NB4 (cell line): ENCODE measurements around the gene INSM2.

Source experiments
- DNase-seq: peaks from one replicate; pipeline ENCODE4 v3.0.0; 2010; ENCODE audit warnings: low read depth
- H3K4me3 ChIP-seq: one replicate; pipeline ENCODE4 v1.5.1; 2011; ENCODE audit warnings: mild to moderate bottlenecking, low read depth, low read length, moderate library complexity
- MYC ChIP-seq: IDR thresholded peaks from 2 replicates; pipeline ENCODE4 v1.6.1; 2011; ENCODE audit warnings: low read depth, low read length
- POLR2A ChIP-seq: IDR thresholded peaks from 2 replicates; pipeline ENCODE4 v1.6.1; 2011; ENCODE audit warnings: mild to moderate bottlenecking; ENCODE audit not compliant: insufficient read length; ENCODE audit errors: extremely low read depth
- TF ChIP-seq, protein P1 (sequence below): IDR thresholded peaks from 2 replicates; pipeline ENCODE4 v1.6.1; 2011; ENCODE audit warnings: low read depth, low read length
- TF ChIP-seq, protein P2 (sequence below): IDR thresholded peaks from one replicate; pipeline ENCODE4 v1.5.1; 2012; ENCODE audit warnings: low read depth, low read length

INSM2 gene

DNA sequence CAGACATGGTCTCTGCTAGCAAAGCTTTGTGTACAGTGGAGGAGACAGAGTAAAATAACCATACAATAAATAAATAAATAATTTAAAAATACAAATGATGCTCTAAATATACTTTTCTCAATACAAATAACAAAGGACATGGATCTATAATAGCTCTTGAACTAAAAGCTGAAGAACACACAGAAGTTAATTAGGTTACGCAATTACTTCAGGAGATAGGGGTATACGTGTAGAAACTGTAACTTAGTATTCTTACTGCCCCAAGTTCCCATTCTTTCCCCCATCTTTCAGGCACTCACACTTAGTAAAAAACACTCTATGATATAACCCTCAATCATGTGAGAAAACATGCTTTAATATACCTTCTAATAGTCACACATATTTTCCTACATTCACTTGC lies 44.2 kb downstream of the INSM2 start:
- no peak for TF ChIP-seq MYC
- TF ChIP-seq POLR2A, result no peak
- TF ChIP-seq, protein P1, sequence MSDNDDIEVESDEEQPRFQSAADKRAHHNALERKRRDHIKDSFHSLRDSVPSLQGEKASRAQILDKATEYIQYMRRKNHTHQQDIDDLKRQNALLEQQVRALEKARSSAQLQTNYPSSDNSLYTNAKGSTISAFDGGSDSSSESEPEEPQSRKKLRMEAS, result no peak
- TF ChIP-seq, protein P2, sequence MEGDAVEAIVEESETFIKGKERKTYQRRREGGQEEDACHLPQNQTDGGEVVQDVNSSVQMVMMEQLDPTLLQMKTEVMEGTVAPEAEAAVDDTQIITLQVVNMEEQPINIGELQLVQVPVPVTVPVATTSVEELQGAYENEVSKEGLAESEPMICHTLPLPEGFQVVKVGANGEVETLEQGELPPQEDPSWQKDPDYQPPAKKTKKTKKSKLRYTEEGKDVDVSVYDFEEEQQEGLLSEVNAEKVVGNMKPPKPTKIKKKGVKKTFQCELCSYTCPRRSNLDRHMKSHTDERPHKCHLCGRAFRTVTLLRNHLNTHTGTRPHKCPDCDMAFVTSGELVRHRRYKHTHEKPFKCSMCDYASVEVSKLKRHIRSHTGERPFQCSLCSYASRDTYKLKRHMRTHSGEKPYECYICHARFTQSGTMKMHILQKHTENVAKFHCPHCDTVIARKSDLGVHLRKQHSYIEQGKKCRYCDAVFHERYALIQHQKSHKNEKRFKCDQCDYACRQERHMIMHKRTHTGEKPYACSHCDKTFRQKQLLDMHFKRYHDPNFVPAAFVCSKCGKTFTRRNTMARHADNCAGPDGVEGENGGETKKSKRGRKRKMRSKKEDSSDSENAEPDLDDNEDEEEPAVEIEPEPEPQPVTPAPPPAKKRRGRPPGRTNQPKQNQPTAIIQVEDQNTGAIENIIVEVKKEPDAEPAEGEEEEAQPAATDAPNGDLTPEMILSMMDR, result no peak
- no peak overlapping the region for H3K4me3 ChIP-seq
- DNase-seq, result no peak

DNA sequence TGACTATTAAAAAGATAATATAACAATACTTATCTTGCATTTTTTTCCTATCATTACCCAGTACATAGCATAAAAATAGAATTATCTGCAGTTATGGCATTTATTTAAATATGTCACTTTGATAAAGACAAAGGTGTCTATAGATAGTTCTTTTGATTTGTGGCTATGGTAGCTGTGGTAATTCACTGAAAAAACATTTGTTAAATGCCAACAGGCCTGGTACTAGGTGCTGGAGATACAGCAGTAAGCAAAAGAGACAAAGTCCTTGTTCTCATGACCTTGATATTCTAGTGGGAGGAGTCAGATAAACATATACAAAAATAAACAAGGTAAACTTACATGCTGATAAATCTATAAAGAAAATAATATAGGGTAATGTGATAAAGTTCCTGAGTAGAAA lies 44.7 kb downstream of the INSM2 start:
- no peak for TF ChIP-seq MYC
- TF ChIP-seq, protein P1, result no peak
- TF ChIP-seq, protein P2, result no peak
- TF ChIP-seq POLR2A, result no peak
- no peak for DNase-seq

More for the DNA sequence above, 44.7 kb downstream of the INSM2 start:
- H3K4me3 ChIP-seq, result no peak overlapping the region
